ENCODE data around the gene ABHD14A. TPM values are rescaled to one million over a fixed set of nuclear protein-coding genes. Genes with fewer than 3 reads are reported as not detected.

Gene ABHD14A
- total RNA-seq, 1 experiment from 2014 or later = 3.8 TPM

DNA sequence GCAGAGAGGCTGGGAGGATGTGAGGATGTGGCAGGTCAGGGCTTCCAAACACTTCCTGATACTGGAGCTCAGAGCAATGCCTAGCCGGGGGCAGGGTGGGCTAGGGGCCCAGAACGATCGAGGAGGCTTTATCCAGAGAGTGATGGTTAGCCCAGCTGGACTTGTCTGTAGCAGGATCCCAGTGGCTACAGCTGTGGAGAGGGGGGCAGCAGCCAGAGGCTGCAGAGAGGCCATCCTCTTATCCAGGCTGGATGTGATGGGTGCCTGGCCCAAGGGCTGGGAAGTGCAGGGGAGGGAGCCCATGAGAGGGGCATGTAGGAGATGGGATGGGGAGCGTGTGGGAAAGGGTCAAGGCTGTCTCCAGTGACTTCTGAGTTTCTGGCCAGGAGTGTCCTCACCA lies 28.1 kb upstream of the ABHD14A start:
- Mint-ChIP-seq H3K27ac (no peak overlapping the region), H3K4me1 (peaks cover 5% of the 10 kb centered on the region; the same call in 1 of the 2 replicates), H3K27me3 (ENCODE audit: low read depth) (peaks cover 28% of the 10 kb centered on the region), H3K36me3 (no peaks in the 10 kb centered on the region), H3K4me3 (no peak overlapping the region), H3K9me3 (no peaks in the 10 kb centered on the region)
- no peak for DNase-seq (ENCODE audit: low spot score)
- ChIA-PET CTCF (interaction anchor here (1.2 kb wide), 1 partner anchor 127 kb away, joined by 4 read pairs; no protein-coding TSS in a partner anchor), POLR2A (no interaction called here)
- TF ChIP-seq, protein P1, sequence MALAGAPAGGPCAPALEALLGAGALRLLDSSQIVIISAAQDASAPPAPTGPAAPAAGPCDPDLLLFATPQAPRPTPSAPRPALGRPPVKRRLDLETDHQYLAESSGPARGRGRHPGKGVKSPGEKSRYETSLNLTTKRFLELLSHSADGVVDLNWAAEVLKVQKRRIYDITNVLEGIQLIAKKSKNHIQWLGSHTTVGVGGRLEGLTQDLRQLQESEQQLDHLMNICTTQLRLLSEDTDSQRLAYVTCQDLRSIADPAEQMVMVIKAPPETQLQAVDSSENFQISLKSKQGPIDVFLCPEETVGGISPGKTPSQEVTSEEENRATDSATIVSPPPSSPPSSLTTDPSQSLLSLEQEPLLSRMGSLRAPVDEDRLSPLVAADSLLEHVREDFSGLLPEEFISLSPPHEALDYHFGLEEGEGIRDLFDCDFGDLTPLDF (CRISPR knock-in tag; IDR thresholded peaks at IDR 0.05) = no peak
- TF ChIP-seq ZNF671 (CRISPR knock-in tag; IDR thresholded peaks at IDR 0.05) (no peak), MXD4 (CRISPR knock-in tag; IDR thresholded peaks at IDR 0.05; ENCODE audit: borderline replicate concordance) (no peak), TP53 (CRISPR knock-in tag; IDR thresholded peaks at IDR 0.05) (no peak), SMAD3 (CRISPR knock-in tag; IDR thresholded peaks at IDR 0.05; ENCODE audit: borderline replicate concordance) (no peak), FOXJ3 (CRISPR knock-in tag; IDR thresholded peaks at IDR 0.05; ENCODE audit: borderline replicate concordance) (no peak), ATF1 (CRISPR knock-in tag; IDR thresholded peaks at IDR 0.05) (no peak)
- TF ChIP-seq, protein P2, sequence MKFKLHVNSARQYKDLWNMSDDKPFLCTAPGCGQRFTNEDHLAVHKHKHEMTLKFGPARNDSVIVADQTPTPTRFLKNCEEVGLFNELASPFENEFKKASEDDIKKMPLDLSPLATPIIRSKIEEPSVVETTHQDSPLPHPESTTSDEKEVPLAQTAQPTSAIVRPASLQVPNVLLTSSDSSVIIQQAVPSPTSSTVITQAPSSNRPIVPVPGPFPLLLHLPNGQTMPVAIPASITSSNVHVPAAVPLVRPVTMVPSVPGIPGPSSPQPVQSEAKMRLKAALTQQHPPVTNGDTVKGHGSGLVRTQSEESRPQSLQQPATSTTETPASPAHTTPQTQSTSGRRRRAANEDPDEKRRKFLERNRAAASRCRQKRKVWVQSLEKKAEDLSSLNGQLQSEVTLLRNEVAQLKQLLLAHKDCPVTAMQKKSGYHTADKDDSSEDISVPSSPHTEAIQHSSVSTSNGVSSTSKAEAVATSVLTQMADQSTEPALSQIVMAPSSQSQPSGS (CRISPR knock-in tag; IDR thresholded peaks at IDR 0.05; ENCODE audit: borderline replicate concordance, low read depth) = no peak
- TF ChIP-seq, protein P3, sequence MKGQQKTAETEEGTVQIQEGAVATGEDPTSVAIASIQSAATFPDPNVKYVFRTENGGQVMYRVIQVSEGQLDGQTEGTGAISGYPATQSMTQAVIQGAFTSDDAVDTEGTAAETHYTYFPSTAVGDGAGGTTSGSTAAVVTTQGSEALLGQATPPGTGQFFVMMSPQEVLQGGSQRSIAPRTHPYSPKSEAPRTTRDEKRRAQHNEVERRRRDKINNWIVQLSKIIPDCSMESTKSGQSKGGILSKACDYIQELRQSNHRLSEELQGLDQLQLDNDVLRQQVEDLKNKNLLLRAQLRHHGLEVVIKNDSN (CRISPR knock-in tag; IDR thresholded peaks at IDR 0.05) = no peak
- TF ChIP-seq, protein P4, sequence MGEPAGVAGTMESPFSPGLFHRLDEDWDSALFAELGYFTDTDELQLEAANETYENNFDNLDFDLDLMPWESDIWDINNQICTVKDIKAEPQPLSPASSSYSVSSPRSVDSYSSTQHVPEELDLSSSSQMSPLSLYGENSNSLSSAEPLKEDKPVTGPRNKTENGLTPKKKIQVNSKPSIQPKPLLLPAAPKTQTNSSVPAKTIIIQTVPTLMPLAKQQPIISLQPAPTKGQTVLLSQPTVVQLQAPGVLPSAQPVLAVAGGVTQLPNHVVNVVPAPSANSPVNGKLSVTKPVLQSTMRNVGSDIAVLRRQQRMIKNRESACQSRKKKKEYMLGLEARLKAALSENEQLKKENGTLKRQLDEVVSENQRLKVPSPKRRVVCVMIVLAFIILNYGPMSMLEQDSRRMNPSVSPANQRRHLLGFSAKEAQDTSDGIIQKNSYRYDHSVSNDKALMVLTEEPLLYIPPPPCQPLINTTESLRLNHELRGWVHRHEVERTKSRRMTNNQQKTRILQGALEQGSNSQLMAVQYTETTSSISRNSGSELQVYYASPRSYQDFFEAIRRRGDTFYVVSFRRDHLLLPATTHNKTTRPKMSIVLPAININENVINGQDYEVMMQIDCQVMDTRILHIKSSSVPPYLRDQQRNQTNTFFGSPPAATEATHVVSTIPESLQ (CRISPR knock-in tag; IDR thresholded peaks at IDR 0.05) = no peak
- TF ChIP-seq, protein P5, sequence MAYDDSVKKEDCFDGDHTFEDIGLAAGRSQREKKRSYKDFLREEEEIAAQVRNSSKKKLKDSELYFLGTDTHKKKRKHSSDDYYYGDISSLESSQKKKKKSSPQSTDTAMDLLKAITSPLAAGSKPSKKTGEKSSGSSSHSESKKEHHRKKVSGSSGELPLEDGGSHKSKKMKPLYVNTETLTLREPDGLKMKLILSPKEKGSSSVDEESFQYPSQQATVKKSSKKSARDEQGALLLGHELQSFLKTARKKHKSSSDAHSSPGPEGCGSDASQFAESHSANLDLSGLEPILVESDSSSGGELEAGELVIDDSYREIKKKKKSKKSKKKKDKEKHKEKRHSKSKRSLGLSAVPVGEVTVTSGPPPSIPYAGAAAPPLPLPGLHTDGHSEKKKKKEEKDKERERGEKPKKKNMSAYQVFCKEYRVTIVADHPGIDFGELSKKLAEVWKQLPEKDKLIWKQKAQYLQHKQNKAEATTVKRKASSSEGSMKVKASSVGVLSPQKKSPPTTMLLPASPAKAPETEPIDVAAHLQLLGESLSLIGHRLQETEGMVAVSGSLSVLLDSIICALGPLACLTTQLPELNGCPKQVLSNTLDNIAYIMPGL (CRISPR knock-in tag; IDR thresholded peaks at IDR 0.05) = no peak
- TF ChIP-seq, protein P6, sequence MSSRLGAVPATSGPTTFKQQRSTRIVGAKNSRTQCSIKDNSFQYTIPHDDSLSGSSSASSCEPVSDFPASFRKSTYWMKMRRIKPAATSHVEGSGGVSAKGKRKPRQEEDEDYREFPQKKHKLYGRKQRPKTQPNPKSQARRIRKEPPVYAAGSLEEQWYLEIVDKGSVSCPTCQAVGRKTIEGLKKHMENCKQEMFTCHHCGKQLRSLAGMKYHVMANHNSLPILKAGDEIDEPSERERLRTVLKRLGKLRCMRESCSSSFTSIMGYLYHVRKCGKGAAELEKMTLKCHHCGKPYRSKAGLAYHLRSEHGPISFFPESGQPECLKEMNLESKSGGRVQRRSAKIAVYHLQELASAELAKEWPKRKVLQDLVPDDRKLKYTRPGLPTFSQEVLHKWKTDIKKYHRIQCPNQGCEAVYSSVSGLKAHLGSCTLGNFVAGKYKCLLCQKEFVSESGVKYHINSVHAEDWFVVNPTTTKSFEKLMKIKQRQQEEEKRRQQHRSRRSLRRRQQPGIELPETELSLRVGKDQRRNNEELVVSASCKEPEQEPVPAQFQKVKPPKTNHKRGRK (CRISPR knock-in tag; IDR thresholded peaks at IDR 0.05; ENCODE audit: borderline replicate concordance) = no peak
- TF ChIP-seq, protein P7, sequence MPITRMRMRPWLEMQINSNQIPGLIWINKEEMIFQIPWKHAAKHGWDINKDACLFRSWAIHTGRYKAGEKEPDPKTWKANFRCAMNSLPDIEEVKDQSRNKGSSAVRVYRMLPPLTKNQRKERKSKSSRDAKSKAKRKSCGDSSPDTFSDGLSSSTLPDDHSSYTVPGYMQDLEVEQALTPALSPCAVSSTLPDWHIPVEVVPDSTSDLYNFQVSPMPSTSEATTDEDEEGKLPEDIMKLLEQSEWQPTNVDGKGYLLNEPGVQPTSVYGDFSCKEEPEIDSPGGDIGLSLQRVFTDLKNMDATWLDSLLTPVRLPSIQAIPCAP (CRISPR knock-in tag; IDR thresholded peaks at IDR 0.05) = no peak
- TF ChIP-seq, protein P8, sequence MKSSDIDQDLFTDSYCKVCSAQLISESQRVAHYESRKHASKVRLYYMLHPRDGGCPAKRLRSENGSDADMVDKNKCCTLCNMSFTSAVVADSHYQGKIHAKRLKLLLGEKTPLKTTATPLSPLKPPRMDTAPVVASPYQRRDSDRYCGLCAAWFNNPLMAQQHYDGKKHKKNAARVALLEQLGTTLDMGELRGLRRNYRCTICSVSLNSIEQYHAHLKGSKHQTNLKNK (CRISPR knock-in tag; IDR thresholded peaks at IDR 0.05) = no peak
- ATAC-seq = no peak
